Omental fat pad (tissue), 4 donors: Measurements from ENCODE around the gene DCLK1. TPM values are rescaled to one million over a fixed set of nuclear protein-coding genes. Genes with fewer than 3 reads are reported as not detected.

Source experiments
- ATAC-seq: fragments of 150-250 bp; one replicate; pipeline ENCODE4 v1.9.1; 2016; ENCODE audit warnings: mild to moderate bottlenecking, moderate library complexity; ENCODE audit not compliant: low FRiP score
- DNase-seq: peaks from one replicate; pipeline ENCODE4 v3.0.0-alpha.2; 2019; ENCODE audit warnings: low spot score
- CTCF ChIP-seq, 3 donors: fragments of 450-650 bp; IDR thresholded peaks; one replicate each; pipeline ENCODE4 v1.5.1; 2016 to 2017; ENCODE audit warnings: antibody characterized with exemption in 3 of 3, mild to moderate bottlenecking in 3 of 3, moderate library complexity in 2 of 3
- total RNA-seq, 4 donors: library from RNA; depleted of rRNA; stranded (reverse); fragments of >200 nt; gene quantifications; one replicate each; pipeline ENCODE4 v1.1.0, GENCODE V29; 2016

Gene DCLK1
- total RNA-seq, 4 donors from 2014 or later, result 13.9 to 206 (median 30.5) TPM

- DNase-seq (no peak), ATAC-seq (no peak)
- no peak for TF ChIP-seq CTCF (IDR thresholded peaks at IDR 0.05)
Measured at GRCh38 chr13:36089130-36089647, 42.0 kb downstream of the DCLK1 start.

GRCh38 chr13:36088463-36088862 is 42.7 kb downstream of the DCLK1 start:
- DNase-seq (no peak), ATAC-seq (no peak)
- no peak for TF ChIP-seq CTCF (IDR thresholded peaks at IDR 0.05)

GRCh38 chr13:36088001-36088400 is 43.2 kb downstream of the DCLK1 start:
- no peak for ATAC-seq
- no peak for TF ChIP-seq CTCF (IDR thresholded peaks at IDR 0.05)
- no peak for DNase-seq

GRCh38 chr13:36086117-36086516 is 45.1 kb downstream of the DCLK1 start:
- no peak for TF ChIP-seq CTCF (IDR thresholded peaks at IDR 0.05)
- ATAC-seq, result no peak
- DNase-seq, result no peak

- DNase-seq, result no peak
- no peak for TF ChIP-seq CTCF (IDR thresholded peaks at IDR 0.05)
- ATAC-seq, result no peak
Measured at GRCh38 chr13:36084131-36084530, 47.1 kb downstream of the DCLK1 start.

- DNase-seq (no peak), ATAC-seq (no peak)
Measured at GRCh38 chr13:36082806-36083205, 48.4 kb downstream of the DCLK1 start.

More at GRCh38 chr13:36082806-36083205, 48.4 kb downstream of the DCLK1 start:
- no peak for TF ChIP-seq CTCF (IDR thresholded peaks at IDR 0.05)
